GM19455 (cell line): ENCODE results near the gene STPG3.
"Not testable (repeated sequence)": the region's sequence is repeated elsewhere in the genome, so short reads cannot be mapped to it uniquely, and the experiment has no call there.

Experiments used
- ATAC-seq: cut with Tn5 transposase; IDR thresholded peaks from one replicate; pipeline ENCODE4 v1.9.1; 2021; ENCODE audit not compliant: unreplicated experiment

The STPG3 gene

GRCh38 chr9:137232510-137232909 is 18.6 kb upstream of the STPG3 start:
- no peak for ATAC-seq

GRCh38 chr9:137233143-137233980 is 17.7 kb upstream of the STPG3 start:
- ATAC-seq = no peak

GRCh38 chr9:137234055-137234697 is 16.9 kb upstream of the STPG3 start:
- ATAC-seq = no peak

DNA sequence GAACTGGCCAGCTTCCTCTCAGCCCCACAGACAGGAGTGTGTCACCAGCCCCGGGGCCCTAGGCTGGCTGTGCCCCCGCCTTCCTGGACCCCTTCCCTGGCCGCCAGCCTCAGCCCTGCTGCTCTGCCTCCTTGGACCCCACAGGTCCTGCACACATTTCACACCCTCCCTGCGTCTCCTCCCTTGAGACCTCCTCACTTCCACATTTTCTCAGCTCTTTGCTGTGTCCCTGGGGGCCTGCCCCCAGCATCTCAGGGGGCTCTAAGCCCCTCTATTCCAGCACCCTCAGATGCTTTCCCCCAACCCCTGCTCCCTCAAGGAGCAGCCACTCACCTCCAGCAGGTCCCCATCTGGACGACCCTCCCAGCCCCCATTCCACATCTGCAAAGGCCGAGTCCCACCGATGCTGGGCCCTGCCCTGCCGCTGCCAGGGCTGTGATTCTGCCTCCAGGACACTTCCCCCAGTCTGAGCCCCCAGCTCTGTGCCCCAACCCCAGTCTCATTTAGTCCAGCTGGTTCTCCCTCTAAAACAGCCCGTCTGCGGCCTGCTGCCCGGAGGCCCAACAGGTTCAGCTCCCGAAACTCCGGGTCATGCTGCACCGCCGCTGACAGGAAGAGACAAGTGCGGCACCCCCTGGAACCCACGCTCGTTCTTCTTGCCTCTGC is 16.2 kb upstream of the STPG3 start:
- ATAC-seq = no peak

DNA sequence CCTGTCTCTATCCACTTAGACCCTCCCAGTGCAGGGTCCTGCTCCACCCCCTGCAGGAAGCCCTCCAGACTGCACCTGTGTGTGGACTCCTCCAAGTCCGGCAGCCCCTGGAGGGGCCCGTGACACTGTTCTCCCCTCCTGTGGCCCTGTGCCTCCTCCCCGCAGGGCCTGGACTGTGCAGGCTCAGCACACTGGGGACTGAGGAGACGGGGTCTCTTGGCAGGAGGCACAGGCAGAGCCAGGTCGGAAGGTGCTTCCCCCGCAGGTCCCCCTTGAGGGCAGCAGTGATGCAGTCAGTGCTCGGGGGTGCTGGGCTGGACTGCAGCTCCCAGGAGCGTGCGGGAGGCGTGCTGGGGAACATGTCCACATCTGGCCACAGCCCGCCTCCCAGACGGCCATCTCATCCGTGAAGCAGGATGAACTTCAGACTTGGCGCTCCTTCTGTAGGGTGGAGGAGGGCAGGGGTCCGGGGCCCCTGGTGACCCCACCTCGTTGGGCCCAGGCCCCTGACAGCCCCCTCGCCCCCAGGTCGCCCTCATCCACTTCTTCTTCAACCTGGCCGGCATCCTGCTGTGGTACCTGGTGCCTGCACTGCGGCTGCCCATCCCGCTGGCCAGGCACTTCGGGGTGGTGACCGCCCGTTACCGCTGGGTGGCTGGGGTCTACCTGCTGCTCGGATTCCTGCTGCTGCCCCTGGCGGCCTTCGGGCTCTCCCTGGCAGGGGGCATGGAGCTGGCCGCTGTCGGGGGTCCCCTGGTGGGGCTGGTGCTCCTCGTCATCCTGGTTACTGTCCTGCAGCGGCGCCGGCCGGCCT is 15.5 kb upstream of the STPG3 start:
- no peak for ATAC-seq

DNA sequence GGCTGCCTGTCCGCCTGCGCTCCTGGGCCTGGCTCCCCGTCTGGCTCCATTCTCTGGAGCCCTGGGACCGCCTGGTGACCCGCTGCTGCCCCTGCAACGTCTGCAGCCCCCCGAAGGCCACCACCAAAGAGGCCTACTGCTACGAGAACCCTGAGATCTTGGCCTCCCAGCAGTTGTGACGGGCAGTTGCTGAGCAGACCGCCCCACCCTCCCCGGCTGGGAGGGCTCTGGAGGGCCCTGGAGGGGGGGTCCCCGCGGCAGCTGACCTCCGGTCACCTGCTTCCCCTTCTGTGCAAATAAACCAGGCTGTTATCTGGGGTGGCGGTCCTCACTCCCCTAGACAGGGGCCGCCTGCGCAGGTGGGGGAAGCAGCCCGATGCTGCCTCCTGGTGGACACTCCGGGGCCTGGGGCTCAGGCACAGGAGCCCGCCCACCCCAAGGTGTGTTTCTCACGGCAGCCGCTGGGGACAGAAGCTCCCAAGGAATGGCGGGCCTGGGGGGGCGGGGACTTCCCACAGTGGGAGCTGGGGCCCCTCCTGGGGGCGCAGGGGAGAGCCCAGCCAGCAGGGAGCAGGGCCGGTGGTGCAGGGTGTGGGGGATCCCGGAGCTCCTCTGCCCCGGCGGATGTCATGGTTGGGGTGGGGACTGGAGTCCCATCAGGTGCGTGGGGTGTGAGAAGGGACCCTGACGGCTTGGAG is 14.7 kb upstream of the STPG3 start:
- ATAC-seq = no peak

DNA sequence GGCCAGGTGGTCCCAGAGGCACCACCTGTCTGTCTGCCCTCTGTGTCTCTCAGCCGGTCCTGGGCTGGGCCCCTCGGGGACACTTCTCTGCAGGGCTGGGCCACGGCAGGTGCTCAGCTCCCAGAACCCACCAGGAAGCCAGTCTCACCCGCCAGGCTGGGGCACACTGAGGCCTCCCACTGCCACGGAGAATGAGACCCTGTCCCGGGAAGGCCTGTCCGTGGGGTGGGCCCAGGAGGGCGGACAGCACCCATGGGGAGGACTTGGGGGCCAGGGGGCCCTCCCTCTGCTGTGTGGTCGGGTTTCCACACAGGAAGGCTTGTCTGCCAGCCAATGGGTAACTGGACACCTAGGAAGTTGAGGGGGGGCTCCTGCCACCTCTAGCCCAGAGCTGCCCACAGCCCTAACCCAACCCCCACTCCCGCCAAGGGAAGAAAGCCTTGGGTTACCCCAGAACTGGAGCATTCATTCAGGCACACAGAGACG is 14.1 kb upstream of the STPG3 start:
- no peak for ATAC-seq

DNA sequence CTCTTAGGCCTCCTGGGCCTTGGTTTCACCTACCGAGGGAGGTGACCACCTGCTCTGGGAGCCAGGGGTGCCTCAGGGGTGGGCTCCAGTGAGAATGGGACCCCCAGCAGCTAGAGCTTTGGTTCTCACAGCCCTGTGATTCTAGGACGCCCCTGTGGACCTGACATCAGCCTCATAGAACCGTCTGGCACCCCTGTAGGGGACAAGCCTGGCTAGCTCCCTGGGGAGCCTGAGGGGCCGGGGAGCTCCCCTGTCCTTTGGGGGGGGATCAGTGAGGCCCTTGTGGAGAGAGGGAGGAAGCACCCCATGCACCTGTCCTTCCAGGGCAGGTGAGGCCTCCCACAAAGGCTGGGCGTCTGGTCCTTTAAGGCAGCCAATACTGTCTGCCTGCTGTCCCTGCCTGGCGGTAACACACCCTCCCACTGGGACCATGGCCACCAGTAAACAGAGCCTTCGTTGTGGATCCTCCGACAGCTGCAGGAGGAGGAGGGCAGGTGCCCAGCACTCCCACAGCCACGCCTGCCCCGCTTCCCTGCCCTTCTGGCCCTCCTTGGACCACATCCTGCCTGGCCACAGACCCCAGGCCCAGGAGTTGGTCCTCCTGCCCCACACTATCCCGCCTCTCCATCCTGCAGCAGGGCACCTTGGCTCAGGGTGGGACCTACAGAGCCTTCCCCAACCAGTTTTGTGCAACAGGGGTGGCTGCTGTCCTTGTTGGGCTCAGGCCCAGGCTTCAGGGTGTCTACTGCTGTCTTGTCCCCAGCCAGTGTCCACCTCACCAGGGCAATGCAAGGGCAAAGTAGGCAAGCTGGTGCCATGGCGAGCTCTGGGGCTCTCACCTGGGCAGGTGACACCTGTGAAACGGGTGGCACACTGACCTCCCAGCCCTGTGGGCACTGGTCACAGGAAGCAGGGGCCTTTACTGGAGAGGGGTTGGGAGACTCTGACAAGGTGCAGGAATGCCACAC is 13.0 kb upstream of the STPG3 start:
- no peak for ATAC-seq

DNA sequence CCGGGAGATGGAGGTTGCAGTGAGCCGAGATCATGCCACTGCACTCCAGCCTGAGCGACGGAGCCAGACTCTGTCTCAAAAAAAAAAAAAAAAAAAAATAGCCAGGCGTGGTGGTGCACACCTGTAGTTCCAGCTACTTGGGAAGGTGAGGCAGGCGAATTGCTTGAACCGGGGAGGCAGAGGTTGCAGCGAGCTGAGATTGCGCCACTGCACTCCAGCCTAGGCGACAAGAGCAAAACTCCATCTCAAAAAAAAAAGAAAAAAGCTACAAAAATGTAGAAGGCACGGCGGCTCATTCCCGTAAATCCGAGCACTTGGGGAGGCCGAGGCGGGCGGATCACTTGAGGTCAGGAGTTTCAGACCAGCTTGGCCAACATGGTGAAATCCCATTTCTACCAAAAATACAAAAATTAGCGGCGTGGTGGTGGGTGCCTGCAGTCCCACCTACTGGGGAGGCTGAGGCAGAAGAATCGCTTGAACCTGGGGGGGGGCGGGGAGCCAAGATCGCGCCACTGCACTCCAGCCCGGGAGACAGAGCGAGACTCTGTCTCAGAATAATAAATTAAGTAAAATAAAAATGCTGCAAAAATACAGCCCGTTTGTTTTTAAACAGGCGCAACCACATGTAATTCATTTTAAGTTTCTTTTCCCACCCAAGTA is 11.4 kb upstream of the STPG3 start:
- not testable (repeated sequence) for ATAC-seq

DNA sequence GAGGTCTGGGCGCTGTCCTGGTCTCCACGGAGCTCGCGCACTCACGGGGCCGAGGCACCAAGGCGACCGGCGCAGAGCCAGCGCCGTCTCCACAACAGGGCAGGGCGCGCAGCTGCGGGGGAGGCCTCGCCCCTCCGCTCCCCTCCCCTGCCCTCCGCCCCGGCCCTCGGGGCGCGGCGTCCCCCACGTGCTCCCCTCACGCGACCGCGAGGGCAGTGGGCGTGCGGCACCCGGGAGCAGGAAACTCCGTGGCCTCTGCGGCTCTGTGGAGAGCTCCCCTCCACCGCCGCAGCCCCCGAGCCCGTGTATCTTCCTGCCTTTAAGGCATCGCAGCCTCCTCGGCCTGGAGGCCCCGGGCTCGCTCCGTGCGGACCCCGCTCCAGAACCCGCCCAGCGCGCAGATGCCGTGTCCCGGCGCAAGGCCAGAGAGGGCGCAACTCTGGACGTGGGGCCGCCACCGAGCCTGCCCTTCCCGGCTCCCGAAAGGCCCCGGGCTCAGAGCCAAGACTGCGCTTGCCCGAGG is 10.7 kb upstream of the STPG3 start:
- ATAC-seq = peak; percentile 24

DNA sequence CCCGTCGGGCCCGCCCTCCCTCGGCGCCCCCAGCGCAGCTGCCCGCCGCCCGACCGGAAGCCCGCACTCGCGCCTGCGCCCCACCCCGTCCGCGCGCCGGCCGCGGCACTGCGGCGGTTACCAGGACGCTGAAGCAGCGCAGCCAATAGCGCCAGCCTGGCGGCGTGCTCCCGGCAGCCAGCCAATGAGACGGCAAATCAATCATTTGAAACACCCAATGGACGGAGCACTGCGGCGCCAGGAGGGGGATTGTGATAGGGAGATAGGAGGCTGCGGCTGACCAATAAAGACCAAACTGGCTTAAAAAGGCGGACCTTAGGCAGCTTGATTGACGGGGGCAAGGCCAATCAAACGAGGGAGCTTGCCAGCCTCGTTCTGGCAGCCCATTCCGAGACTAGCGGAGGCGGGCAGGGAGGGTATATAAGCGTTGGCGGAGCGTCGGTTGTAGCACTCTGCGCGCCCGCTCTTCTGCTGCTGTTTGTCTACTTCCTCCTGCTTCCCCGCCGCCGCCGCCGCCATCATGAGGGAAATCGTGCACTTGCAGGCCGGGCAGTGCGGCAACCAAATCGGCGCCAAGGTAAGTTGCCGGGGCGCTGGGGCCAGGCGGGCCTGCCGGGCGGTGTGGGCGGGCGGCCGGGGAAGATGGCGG is 10.1 kb upstream of the STPG3 start, which contains the start of gene TUBB4B:
Gene TUBB4B (plus strand): TSS at position 447 of the 649 bp plus-strand sequence. CDS start 74 bp downstream, at position 521.
- ATAC-seq = peak; percentile 70

- peak; percentile 6 for ATAC-seq
These were observed 9.4 kb upstream of the STPG3 start for GRCh38 chr9:137241490-137242268.

DNA sequence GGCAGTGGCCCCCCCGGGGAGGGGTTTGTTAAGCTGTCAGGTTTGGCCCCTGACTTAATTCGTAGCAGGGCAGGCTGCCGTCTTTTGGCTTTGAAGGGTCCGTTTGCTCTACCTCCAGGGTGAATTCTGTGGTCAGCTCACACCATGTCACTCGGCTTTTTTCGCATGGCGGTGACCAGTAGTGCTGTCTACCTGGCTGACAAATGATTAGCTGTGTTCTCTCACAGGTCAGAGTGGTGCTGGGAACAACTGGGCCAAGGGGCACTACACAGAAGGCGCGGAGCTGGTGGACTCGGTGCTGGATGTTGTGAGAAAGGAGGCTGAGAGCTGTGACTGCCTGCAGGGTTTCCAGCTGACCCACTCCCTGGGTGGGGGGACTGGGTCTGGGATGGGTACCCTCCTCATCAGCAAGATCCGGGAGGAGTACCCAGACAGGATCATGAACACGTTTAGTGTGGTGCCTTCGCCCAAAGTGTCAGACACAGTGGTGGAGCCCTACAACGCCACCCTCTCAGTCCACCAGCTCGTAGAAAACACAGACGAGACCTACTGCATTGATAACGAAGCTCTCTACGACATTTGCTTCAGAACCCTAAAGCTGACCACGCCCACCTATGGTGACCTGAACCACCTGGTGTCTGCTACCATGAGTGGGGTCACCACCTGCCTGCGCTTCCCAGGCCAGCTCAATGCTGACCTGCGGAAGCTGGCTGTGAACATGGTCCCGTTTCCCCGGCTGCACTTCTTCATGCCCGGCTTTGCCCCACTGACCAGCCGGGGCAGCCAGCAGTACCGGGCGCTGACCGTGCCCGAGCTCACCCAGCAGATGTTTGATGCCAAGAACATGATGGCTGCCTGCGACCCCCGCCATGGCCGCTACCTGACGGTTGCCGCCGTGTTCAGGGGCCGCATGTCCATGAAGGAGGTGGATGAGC is 8.6 kb upstream of the STPG3 start:
- ATAC-seq = no peak

- ATAC-seq = not testable (repeated sequence)
These were observed 7.8 kb upstream of the STPG3 start for GRCh38 chr9:137243266-137243625.

- ATAC-seq = no peak
These were observed 7.2 kb upstream of the STPG3 start for GRCh38 chr9:137243626-137244485.
